Measurements from ENCODE around the gene HAS3.

The HAS3 gene

GRCh38 chr16:69077251-69077650, 28.2 kb upstream of the HAS3 start:
- Histone ChIP-seq H3K4me3 (ENCODE audit: low read length) (no peak overlapping the region), H3K9ac (ENCODE audit: low read length) (no peak overlapping the region), H3K27ac (ENCODE audit: low read depth, low read length) (no peak overlapping the region), H3K27me3 (ENCODE audit: control insufficient read depth, insufficient read depth, low read length) (no peaks in the 10 kb centered on the region), H3K4me1 (ENCODE audit: control insufficient read depth, insufficient read depth, low read length) (no peaks in the 10 kb centered on the region), H3K36me3 (ENCODE audit: control insufficient read depth, insufficient read depth, low read length) (no peaks in the 10 kb centered on the region)

- Histone ChIP-seq H3K27me3 (ENCODE audit: control insufficient read depth, insufficient read depth, low read length) (no peaks in the 10 kb centered on the region), H3K4me3 (ENCODE audit: low read length) (no peak overlapping the region), H3K9ac (ENCODE audit: low read length) (no peak overlapping the region), H3K36me3 (ENCODE audit: control insufficient read depth, insufficient read depth, low read length) (no peaks in the 10 kb centered on the region), H3K4me1 (ENCODE audit: control insufficient read depth, insufficient read depth, low read length) (no peaks in the 10 kb centered on the region), H3K27ac (ENCODE audit: low read depth, low read length) (no peak overlapping the region)
These were observed 27.4 kb upstream of the HAS3 start for GRCh38 chr16:69078073-69078472.

GRCh38 chr16:69079697-69080096, 25.8 kb upstream of the HAS3 start:
- H3K4me3 ChIP-seq (ENCODE audit: low read length), result no peak overlapping the region
- H3K27me3 ChIP-seq (ENCODE audit: control insufficient read depth, insufficient read depth, low read length), result no peaks in the 10 kb centered on the region
- H3K36me3 ChIP-seq (ENCODE audit: control insufficient read depth, insufficient read depth, low read length), result no peaks in the 10 kb centered on the region
- no peak overlapping the region for H3K9ac ChIP-seq (ENCODE audit: low read length)
- no peak overlapping the region for H3K27ac ChIP-seq (ENCODE audit: low read depth, low read length)
- no peaks in the 10 kb centered on the region for H3K4me1 ChIP-seq (ENCODE audit: control insufficient read depth, insufficient read depth, low read length)

- H3K4me3 ChIP-seq (ENCODE audit: low read length), result no peak overlapping the region
- no peaks in the 10 kb centered on the region for H3K36me3 ChIP-seq (ENCODE audit: control insufficient read depth, insufficient read depth, low read length)
- no peaks in the 10 kb centered on the region for H3K4me1 ChIP-seq (ENCODE audit: control insufficient read depth, insufficient read depth, low read length)
- H3K9ac ChIP-seq (ENCODE audit: low read length), result no peak overlapping the region
- H3K27ac ChIP-seq (ENCODE audit: low read depth, low read length), result no peak overlapping the region
- H3K27me3 ChIP-seq (ENCODE audit: control insufficient read depth, insufficient read depth, low read length), result no peaks in the 10 kb centered on the region
These were observed 22.0 kb upstream of the HAS3 start for GRCh38 chr16:69083306-69083941.

GRCh38 chr16:69084289-69084688, 21.2 kb upstream of the HAS3 start:
- H3K9ac ChIP-seq (ENCODE audit: low read length), result no peak overlapping the region
- no peak overlapping the region for H3K27ac ChIP-seq (ENCODE audit: low read depth, low read length)
- H3K27me3 ChIP-seq (ENCODE audit: control insufficient read depth, insufficient read depth, low read length), result no peaks in the 10 kb centered on the region
- H3K36me3 ChIP-seq (ENCODE audit: control insufficient read depth, insufficient read depth, low read length), result no peaks in the 10 kb centered on the region
- no peak overlapping the region for H3K4me3 ChIP-seq (ENCODE audit: low read length)
- no peaks in the 10 kb centered on the region for H3K4me1 ChIP-seq (ENCODE audit: control insufficient read depth, insufficient read depth, low read length)

GRCh38 chr16:69085032-69085695, 20.3 kb upstream of the HAS3 start:
- Histone ChIP-seq H3K4me1 (ENCODE audit: control insufficient read depth, insufficient read depth, low read length) (no peaks in the 10 kb centered on the region), H3K36me3 (ENCODE audit: control insufficient read depth, insufficient read depth, low read length) (no peaks in the 10 kb centered on the region), H3K9ac (ENCODE audit: low read length) (no peak overlapping the region), H3K27me3 (ENCODE audit: control insufficient read depth, insufficient read depth, low read length) (no peaks in the 10 kb centered on the region), H3K4me3 (ENCODE audit: low read length) (no peak overlapping the region), H3K27ac (ENCODE audit: low read depth, low read length) (no peak overlapping the region)

- H3K27me3 ChIP-seq (ENCODE audit: control insufficient read depth, insufficient read depth, low read length), result no peaks in the 10 kb centered on the region
- H3K4me3 ChIP-seq (ENCODE audit: low read length), result no peak overlapping the region
- H3K36me3 ChIP-seq (ENCODE audit: control insufficient read depth, insufficient read depth, low read length), result no peaks in the 10 kb centered on the region
- no peak overlapping the region for H3K9ac ChIP-seq (ENCODE audit: low read length)
- no peak overlapping the region for H3K27ac ChIP-seq (ENCODE audit: low read depth, low read length)
- no peaks in the 10 kb centered on the region for H3K4me1 ChIP-seq (ENCODE audit: control insufficient read depth, insufficient read depth, low read length)
These were observed 18.3 kb upstream of the HAS3 start for GRCh38 chr16:69087161-69087581.

- Histone ChIP-seq H3K4me1 (ENCODE audit: control insufficient read depth, insufficient read depth, low read length) (no peaks in the 10 kb centered on the region), H3K4me3 (ENCODE audit: low read length) (no peak overlapping the region), H3K36me3 (ENCODE audit: control insufficient read depth, insufficient read depth, low read length) (no peaks in the 10 kb centered on the region), H3K27ac (ENCODE audit: low read depth, low read length) (no peak overlapping the region), H3K27me3 (ENCODE audit: control insufficient read depth, insufficient read depth, low read length) (no peaks in the 10 kb centered on the region), H3K9ac (ENCODE audit: low read length) (no peak overlapping the region)
These were observed 16.8 kb upstream of the HAS3 start for GRCh38 chr16:69088684-69089083.

- H3K4me1 ChIP-seq (ENCODE audit: control insufficient read depth, insufficient read depth, low read length), result no peaks in the 10 kb centered on the region
- H3K27me3 ChIP-seq (ENCODE audit: control insufficient read depth, insufficient read depth, low read length), result no peaks in the 10 kb centered on the region
- H3K27ac ChIP-seq (ENCODE audit: low read depth, low read length), result no peak overlapping the region
- no peak overlapping the region for H3K9ac ChIP-seq (ENCODE audit: low read length)
- no peak overlapping the region for H3K4me3 ChIP-seq (ENCODE audit: low read length)
- no peaks in the 10 kb centered on the region for H3K36me3 ChIP-seq (ENCODE audit: control insufficient read depth, insufficient read depth, low read length)
These were observed 16.2 kb upstream of the HAS3 start for GRCh38 chr16:69089091-69089910.

GRCh38 chr16:69093974-69094373, 11.5 kb upstream of the HAS3 start:
- Histone ChIP-seq H3K27me3 (ENCODE audit: control insufficient read depth, insufficient read depth, low read length) (no peaks in the 10 kb centered on the region), H3K4me3 (ENCODE audit: low read length) (no peak overlapping the region), H3K27ac (ENCODE audit: low read depth, low read length) (no peak overlapping the region), H3K9ac (ENCODE audit: low read length) (no peak overlapping the region), H3K4me1 (ENCODE audit: control insufficient read depth, insufficient read depth, low read length) (no peaks in the 10 kb centered on the region), H3K36me3 (ENCODE audit: control insufficient read depth, insufficient read depth, low read length) (no peaks in the 10 kb centered on the region)

GRCh38 chr16:69094501-69094900, 11.0 kb upstream of the HAS3 start:
- H3K4me1 ChIP-seq (ENCODE audit: control insufficient read depth, insufficient read depth, low read length), result no peaks in the 10 kb centered on the region
- no peaks in the 10 kb centered on the region for H3K36me3 ChIP-seq (ENCODE audit: control insufficient read depth, insufficient read depth, low read length)
- H3K4me3 ChIP-seq (ENCODE audit: low read length), result no peak overlapping the region
- H3K27me3 ChIP-seq (ENCODE audit: control insufficient read depth, insufficient read depth, low read length), result no peaks in the 10 kb centered on the region
- H3K9ac ChIP-seq (ENCODE audit: low read length), result no peak overlapping the region
- H3K27ac ChIP-seq (ENCODE audit: low read depth, low read length), result no peak overlapping the region

GRCh38 chr16:69095193-69095592, 10.3 kb upstream of the HAS3 start:
- Histone ChIP-seq H3K27me3 (ENCODE audit: control insufficient read depth, insufficient read depth, low read length) (no peaks in the 10 kb centered on the region), H3K4me3 (ENCODE audit: low read length) (no peak overlapping the region), H3K4me1 (ENCODE audit: control insufficient read depth, insufficient read depth, low read length) (no peaks in the 10 kb centered on the region), H3K36me3 (ENCODE audit: control insufficient read depth, insufficient read depth, low read length) (no peaks in the 10 kb centered on the region), H3K9ac (ENCODE audit: low read length) (no peak overlapping the region), H3K27ac (ENCODE audit: low read depth, low read length) (no peak overlapping the region)

All from rectal smooth muscle tissue (tissue), 1 donor.